Glutamatergic neuron (in vitro differentiated cells): ENCODE data around the gene TKT. TPM values are rescaled to one million over a fixed set of nuclear protein-coding genes. Genes with fewer than 3 reads are reported as not detected.

ENCODE experiments used
- DNase-seq: peaks from one replicate; pipeline ENCODE4 v3.0.0; 2022
- H3K27ac Mint-ChIP-seq: one replicate; pipeline ENCODE4 v1.8.0; 2020; ENCODE audit warnings: mild to moderate bottlenecking, mixed read lengths, inconsistent platforms; ENCODE audit not compliant: unreplicated experiment
- H3K27me3 Mint-ChIP-seq: one replicate; pipeline ENCODE4 v1.8.0; 2020; ENCODE audit warnings: mild to moderate bottlenecking, moderate library complexity, mixed read lengths, inconsistent platforms; ENCODE audit not compliant: unreplicated experiment
- H3K36me3 Mint-ChIP-seq: one replicate; pipeline ENCODE4 v1.8.0; 2020; ENCODE audit warnings: mild to moderate bottlenecking, mixed read lengths, inconsistent platforms; ENCODE audit not compliant: unreplicated experiment
- H3K4me1 Mint-ChIP-seq: one replicate; pipeline ENCODE4 v1.8.0; 2020; ENCODE audit warnings: mild to moderate bottlenecking, low read depth, mixed read lengths, inconsistent platforms; ENCODE audit not compliant: unreplicated experiment
- H3K4me3 Mint-ChIP-seq: one replicate; pipeline ENCODE4 v1.8.0; 2020; ENCODE audit warnings: mild to moderate bottlenecking, mixed read lengths, inconsistent platforms; ENCODE audit not compliant: unreplicated experiment
- H3K9me3 Mint-ChIP-seq: one replicate; pipeline ENCODE4 v1.8.0; 2020; ENCODE audit warnings: mild to moderate bottlenecking, moderate library complexity, mixed read lengths, inconsistent platforms; ENCODE audit not compliant: unreplicated experiment
- CTCF ChIP-seq: fragments of 200-600 bp; sonication (generic); IDR thresholded peaks from one replicate; pipeline ENCODE4 v1.5.0; 2021; ENCODE audit not compliant: partially characterized antibody, unreplicated experiment
- total RNA-seq: library from RNA; stranded (reverse); fragmentation: NEBNext Ultra II Directional; extraction: Animal tissue kit (Norgen Biotek cat#: 25700); gene quantifications from one replicate; pipeline ENCODE4 v1.2.1, GENCODE V29; 2021; ENCODE audit not compliant: unreplicated experiment

Gene TKT
- total RNA-seq, 1 donor from 2014 or later, result 265 TPM

- no peak for DNase-seq
- Mint-ChIP-seq H3K36me3 (peaks cover 7% of the 10 kb centered on the region), H3K4me3 (no peak overlapping the region)
Observed at GRCh38 chr3:53286727-53287126, 30.9 kb upstream of the TKT start.

GRCh38 chr3:53282581-53282980 is 26.8 kb upstream of the TKT start:
- no peak overlapping the region for H3K4me3 Mint-ChIP-seq
- H3K9me3 Mint-ChIP-seq, result peaks cover 2% of the 10 kb centered on the region
- DNase-seq, result no peak

More at GRCh38 chr3:53286727-53287126, 30.9 kb upstream of the TKT start:
- no peak overlapping the region for H3K27ac Mint-ChIP-seq
- TF ChIP-seq CTCF, result no peak
- H3K4me1 Mint-ChIP-seq, result peaks cover 2% of the 10 kb centered on the region
- peaks cover 5% of the 10 kb centered on the region for H3K27me3 Mint-ChIP-seq
- no peaks in the 10 kb centered on the region for H3K9me3 Mint-ChIP-seq

GRCh38 chr3:53278667-53279066 is 22.8 kb upstream of the TKT start:
- no peak overlapping the region for H3K27ac Mint-ChIP-seq
- H3K4me1 Mint-ChIP-seq, result no peaks in the 10 kb centered on the region
- H3K27me3 Mint-ChIP-seq, result peaks cover 2% of the 10 kb centered on the region
- peaks cover 2% of the 10 kb centered on the region for H3K9me3 Mint-ChIP-seq
- no peak overlapping the region for H3K4me3 Mint-ChIP-seq
- TF ChIP-seq CTCF, result no peak
- no peak for DNase-seq
- H3K36me3 Mint-ChIP-seq, result no peaks in the 10 kb centered on the region

More at GRCh38 chr3:53282581-53282980, 26.8 kb upstream of the TKT start:
- Mint-ChIP-seq H3K4me1 (peaks cover 2% of the 10 kb centered on the region), H3K36me3 (no peaks in the 10 kb centered on the region), H3K27me3 (peaks cover 2% of the 10 kb centered on the region), H3K27ac (no peak overlapping the region)
- TF ChIP-seq CTCF, result no peak

GRCh38 chr3:53274938-53275605 is 19.2 kb upstream of the TKT start:
- no peak for TF ChIP-seq CTCF
- Mint-ChIP-seq H3K27me3 (peaks cover 2% of the 10 kb centered on the region), H3K9me3 (no peaks in the 10 kb centered on the region), H3K4me1 (no peaks in the 10 kb centered on the region), H3K4me3 (no peak overlapping the region), H3K36me3 (no peaks in the 10 kb centered on the region), H3K27ac (no peak overlapping the region)
- no peak for DNase-seq

- no peaks in the 10 kb centered on the region for H3K4me1 Mint-ChIP-seq
- no peak overlapping the region for H3K4me3 Mint-ChIP-seq
- H3K9me3 Mint-ChIP-seq, result no peaks in the 10 kb centered on the region
- H3K27me3 Mint-ChIP-seq, result peaks cover 2% of the 10 kb centered on the region
- no peak for TF ChIP-seq CTCF
- H3K27ac Mint-ChIP-seq, result no peak overlapping the region
- no peak for DNase-seq
- no peaks in the 10 kb centered on the region for H3K36me3 Mint-ChIP-seq
Observed at GRCh38 chr3:53273146-53273670, 17.4 kb upstream of the TKT start.
